ENCODE data around the gene BANP.
"Not testable (repeated sequence)": the region's sequence is repeated elsewhere in the genome, so short reads cannot be mapped to it uniquely, and the experiment has no call there.

BANP gene

DNA sequence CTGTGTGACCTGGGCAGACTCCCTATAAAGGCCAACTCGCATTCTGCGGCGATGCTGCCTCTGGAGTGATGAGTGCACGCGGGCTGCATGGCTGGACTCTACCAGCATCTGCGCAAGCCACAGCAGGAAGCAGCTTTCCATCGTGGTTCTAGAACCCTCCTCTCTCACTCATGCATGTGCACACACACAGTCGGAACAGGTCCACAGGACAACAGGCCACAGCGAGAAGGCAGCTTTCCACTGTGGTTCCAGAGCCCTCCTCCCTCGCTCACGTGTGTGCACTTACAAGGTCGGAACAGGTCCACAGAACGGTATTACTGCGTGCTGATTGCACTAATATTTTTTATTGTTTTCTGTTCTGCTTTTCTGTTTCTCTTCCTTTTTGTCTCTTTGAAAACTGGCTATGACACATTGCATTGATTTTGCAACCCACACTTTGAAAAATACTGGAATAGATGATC lies 92.9 kb downstream of the BANP start:
- DNase-seq, result peak in 1 of 58 donors; percentile 31

DNA sequence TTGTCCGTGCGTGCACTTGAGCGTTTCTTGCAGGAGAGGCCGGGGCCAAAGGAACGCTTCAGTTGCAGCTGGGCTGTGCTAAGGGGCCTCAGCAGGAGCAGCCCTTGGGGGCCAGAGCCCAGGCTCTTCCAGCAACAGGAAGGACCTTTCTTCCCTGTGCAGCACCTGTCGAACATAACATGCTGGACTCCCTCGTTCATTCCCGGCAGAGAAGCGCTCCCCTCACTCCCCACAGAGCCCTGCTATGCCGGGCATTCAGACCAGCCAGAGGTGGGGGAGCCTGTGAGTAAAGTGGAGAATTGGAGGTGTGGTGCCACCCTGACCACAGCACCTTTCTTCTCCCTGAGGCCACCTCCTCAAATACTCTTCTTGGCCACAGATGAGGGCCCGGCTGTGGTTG lies 94.1 kb downstream of the BANP start:
- DNase-seq, result not testable (repeated sequence)

DNA sequence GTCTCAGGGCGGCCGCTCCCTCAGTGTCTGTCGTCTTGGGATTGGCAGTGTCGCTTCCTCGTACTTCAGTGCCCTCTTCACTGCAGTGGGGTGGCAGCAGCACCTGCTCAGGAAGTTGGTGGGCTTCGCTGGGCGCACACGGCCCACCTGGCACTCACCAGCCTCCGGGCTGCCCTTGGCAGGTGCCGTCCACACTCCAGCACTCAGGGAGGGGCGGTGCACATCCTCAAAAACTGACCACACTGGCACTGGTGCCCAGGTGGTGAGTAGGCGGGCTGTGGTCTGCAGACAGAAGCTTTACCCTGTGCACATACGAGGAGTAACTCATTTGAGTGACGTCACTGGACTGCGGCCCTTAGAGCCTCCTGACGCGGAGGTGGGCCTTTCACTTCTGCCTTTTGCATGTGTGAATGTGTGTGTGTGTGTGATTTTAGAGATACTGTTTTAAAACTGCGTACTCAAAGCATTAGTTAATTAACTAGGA lies 94.6 kb downstream of the BANP start:
- peak in 3 of 58 donors; percentile 14 to 29 (median 21) for DNase-seq

DNA sequence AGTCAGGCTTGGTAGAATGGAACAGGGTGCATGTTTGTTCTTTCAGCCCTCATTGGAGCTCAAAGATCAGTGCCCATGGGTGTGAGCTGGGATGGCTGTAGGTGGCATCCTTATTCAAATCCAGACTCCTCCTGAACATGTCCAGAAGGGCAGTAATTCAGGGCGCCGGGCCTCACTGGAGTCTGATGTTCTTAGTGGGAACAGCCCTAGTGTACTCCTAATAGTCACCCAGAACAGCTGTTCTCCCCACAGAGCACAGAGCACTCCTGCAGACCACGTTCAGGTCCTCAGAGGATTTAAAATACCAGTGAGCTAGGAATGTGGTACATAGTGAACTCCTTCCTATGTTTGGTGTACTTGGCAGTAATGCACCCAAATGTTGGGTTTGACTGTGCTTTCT lies 96.2 kb downstream of the BANP start:
- DNase-seq, result no peak

DNA sequence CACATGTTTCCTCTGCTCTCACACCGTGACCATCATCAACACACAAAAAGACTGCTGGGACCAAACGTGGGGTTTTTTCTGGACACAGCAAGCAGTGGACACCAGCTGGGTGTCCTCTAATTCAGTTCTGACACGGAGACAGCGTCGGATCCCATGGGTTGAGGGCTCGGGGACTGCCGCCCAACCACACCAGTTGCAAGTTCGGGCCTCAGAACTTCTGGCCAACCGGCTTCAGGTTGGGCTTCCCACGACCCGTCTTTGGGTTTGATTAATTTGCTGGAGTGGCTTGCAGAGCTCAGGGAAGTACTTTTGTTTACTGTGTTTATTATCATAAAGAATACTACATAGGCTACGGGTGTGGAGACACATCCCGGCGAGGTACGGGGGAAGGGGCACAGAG lies 97.8 kb downstream of the BANP start:
- DNase-seq, result no peak

DNA sequence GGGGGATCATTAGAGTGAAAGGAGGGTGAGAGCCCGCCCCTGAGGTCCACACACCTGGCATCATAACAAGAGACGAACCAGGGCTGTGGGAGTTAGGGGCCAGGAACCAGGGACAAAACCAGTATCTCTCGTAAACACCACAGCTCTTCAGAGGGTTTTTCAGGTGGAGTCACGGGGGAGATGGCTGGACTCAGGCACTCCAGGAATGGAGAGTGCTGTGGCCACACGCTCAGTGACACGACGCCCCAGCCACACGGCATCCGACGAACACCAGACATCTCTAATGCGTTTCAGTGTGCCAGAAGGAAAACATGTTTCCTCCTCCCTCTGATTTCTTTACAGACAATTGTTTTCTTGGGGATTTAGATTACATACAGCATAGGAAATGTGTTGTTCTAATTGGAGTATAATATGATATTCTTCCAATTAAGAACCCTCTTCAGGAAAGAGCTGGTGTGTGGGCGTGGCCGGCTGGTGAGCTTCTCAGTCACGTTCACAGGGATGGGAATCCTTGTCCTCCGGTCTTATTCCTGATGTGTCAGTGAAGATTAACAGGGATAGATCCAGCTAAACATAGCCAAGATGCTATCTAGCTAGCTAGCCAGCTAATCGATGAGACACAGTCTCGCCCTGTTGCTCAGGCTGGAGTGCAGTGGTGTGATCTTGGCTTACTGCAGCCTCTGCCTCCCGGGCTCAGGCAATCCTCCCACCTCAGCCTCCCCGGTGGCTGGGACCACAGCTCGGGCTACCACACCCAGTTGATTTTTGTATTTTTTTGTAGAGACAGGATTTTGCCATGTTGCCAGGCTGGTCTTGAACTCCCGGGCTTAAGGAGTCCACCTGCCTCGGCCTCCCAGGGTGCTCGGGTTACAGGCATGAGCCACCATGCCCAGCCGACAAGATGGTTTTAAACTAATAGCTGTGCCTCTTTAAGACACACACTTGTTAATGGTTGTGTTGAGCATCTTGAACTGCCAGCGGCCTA lies 98.6 kb downstream of the BANP start:
- DNase-seq, result no peak

DNA sequence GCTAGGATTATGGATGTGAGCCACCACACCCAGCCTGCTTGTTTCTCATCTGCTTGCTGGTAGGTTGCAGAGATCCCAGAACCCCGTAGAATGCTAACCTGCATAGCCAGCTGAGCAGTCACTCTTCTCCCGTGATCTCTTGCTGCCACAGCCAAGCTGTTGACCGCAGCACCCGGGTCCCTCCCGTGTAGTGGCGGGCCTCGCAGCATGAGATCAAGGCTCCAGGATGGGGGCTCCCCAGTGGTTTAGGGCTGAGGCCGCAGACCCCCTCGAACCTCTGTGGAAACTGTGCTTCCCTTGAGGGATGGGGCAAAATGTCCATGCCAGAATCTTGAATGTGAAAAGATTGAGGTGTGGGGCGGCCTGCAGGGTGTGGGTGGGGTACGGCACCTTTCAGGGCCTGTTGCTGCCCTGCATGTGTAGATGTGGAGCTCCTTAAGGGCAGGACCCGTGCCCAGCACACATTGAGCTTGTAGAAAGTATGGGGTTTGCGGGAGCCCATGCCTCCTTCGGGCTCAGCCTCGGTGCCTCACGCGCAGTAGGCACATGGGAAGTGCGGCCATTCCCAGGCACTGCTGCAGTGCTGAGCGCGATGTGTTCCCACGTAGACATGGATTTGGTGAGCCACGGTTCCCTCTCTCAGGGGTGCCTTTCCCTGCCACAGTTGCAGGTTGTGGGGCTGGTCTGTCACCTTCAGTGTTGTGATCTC lies 99.9 kb downstream of the BANP start:
- DNase-seq, result no peak

DNA sequence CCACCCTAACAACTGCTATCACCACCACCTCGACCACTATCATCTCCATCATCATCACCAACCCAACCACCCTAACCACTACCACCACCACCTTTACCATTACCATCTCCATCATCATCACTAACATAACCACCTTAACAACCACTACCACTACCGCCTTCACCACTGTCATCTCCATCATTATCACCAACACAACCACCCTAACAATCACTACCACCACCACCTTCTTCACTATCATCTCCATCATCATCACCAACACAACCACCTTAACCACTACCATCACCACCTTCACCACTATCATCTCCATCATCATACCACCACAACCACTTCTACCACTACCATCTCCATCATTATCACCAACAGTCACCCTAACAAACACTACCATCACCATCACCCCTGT lies 101.4 kb downstream of the BANP start:
- DNase-seq, result no peak

DNA sequence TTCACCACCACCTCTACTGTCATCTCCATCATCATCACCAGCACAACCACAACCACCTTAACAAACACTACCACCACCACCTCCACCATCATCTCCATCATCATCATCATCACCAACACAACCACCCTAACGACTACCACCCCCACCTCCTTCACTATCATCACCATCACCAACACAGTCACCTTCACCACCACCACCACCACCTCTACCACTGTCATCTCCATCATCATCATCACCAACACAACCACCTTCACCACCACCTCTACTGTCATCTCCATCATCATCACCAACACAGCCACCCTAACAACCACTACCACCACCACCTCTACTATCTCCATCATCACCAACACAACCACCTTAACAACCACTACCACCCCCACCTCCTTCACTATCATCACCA lies 102.2 kb downstream of the BANP start:
- not testable (repeated sequence) for DNase-seq

DNA sequence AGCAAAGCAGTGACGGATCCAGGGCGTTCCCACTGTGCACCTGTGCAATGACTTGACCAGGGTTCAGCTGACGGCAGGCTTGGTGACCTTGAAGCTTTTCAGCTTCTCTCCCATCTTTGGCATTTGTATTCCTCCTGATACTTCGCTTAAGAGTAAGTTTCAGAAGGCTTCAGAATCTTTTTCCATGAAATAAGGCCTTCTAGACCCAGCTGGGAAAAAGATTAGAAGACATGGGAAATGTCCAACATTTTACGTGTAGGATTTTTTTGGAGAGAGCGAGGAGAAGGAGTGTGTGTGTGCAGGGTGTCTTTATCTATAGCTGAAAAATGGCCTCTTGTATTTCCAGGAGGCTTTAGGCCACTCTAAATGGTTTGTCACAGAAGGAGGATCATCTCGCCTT lies 104.1 kb downstream of the BANP start:
- no peak for DNase-seq

DNA sequence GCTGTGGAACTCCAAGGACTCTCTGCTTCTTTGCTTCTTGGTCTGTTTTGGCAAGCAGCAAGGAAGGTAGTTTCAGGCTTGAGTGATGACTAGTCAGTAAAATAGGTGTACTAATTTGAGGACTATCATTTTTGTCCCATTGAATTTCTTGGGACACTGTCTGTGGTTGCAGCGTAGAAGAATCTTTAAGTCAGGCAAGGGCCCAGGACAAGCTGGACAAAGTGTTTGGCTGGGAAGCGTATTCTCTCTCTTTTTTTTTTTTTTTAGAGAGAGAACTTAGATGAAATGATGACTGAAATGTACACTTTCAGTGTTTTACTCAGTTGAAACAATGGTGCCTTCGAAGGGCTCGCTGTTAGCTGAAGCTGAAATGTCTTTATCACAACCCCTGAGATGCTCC lies 105.0 kb downstream of the BANP start:
- no peak for DNase-seq

DNA sequence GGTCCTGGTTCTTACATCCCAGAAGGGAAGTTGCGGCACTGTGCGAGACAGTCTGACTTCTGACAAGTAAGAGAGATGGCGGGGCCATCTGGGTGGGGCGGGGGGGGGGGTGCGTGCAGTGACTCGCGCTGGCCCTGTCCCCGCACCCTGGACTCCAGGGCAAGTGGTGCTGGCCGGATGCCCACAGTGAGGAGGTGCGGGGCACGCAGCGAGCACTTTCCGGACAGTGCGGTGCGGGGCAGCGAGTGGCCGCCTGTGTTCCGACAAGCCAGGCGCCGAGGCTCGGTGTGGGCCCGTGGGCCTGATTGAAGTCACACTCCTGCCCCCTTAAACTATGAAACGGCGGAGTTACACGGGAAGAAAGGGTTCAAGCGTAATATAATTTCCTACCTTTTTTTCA lies 106.4 kb downstream of the BANP start:
- no peak for DNase-seq

DNA sequence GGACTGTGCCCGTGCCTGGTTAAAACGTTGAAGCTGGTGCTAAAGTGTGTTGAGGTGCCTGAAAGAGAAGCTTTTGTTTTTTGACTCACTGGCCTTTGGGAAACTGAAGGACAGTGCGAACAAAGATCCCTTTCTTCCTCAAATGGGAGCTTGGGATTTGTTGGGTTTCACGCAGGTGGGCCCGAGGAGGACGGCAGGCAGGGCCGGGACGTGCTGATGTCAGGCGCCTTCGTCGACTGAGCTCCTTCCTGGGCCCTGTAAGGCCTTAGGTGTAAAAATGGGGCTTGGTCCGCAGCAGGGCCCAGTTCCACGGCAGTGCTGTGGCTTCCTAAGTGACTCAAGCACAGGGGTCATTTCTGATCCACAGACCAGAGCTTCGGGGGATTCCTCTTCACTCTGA lies 106.9 kb downstream of the BANP start:
- no peak for DNase-seq

DNA sequence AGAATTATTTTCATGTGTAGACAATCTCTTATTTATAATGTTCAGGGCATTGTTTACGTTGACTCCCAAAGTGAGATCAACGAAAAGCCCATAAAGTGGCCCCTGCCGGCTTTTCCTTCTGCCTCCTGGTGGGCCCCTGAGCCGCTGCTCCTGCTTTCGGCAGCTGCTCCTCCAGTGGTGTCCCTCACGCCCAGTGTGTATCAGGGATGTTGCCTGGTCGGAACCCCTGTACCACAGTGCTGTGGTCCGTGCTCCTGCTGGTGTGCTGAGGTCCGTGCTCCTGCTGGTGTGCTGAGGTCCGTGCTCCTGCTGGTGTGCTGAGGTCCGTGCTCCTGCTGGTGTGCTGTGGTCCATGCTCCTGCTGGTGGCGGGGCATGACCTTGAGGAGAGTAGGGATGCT lies 107.6 kb downstream of the BANP start:
- DNase-seq, result no peak

DNA sequence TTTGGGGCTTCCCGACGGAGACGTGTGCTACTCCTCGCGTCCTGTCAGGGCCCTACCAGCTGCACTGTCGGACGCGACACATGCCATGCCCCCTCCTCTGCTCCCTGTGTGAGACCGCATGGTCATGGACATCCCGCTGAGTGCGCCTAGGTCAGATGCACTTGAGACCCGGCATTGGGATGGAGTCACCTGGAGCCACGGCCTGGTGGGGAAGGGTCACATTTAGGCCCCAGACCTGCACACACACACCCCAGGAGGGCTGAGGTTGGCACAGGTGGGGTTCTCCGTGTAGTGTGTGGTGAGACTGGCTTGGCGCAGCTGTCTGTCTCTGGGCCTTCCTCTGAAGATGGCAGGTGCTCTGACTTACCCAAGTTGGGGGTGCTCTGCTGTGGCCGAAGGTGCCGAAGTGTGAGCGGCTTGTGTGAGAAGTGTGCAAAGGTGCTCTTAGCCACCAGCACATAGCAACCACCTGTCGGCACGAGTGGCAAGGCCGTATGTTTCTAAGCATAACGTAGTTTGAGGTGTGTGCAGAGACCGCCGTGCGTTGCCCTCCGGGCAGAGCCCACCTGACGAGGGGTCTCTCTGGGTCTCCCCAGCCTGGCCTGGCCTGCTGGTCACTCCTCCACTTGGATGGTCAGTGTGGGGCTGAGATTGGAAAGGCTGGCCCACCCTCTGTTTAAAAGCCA lies 108.6 kb downstream of the BANP start:
- DNase-seq, result no peak

DNA sequence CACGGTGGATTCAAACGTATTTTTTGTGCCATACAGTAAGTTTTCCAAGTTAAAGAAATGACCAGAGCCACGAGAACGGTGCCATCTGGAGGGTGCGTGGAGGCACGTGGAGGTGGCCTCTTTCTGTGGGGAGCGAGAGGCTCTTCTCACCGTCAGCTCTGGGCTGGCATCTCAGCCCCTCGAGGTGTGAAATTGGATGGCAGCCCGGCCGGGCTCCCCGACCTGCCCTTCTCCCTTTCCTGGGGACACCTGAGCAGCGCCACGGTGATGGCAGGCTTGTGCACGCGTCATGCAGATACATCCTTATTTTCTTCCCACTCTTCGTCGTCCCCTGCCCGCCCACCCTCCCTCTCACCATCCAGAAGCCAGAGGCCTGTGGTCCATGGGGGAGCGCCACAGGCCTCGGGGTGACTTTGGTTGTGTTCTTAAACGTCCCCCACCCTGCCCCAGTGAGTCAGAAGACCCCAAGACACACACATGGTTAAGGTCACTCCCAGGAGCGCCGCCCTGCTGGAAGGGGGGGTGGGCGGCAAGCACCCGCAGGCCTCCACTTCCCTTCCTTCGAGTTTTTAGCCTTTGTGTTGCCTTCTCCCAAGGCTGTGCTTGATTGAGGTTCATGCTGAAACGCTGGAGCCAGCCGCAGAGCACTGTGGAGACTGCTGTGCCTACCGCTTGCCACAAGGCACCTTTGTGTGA lies 109.4 kb downstream of the BANP start:
- DNase-seq, result no peak

DNA sequence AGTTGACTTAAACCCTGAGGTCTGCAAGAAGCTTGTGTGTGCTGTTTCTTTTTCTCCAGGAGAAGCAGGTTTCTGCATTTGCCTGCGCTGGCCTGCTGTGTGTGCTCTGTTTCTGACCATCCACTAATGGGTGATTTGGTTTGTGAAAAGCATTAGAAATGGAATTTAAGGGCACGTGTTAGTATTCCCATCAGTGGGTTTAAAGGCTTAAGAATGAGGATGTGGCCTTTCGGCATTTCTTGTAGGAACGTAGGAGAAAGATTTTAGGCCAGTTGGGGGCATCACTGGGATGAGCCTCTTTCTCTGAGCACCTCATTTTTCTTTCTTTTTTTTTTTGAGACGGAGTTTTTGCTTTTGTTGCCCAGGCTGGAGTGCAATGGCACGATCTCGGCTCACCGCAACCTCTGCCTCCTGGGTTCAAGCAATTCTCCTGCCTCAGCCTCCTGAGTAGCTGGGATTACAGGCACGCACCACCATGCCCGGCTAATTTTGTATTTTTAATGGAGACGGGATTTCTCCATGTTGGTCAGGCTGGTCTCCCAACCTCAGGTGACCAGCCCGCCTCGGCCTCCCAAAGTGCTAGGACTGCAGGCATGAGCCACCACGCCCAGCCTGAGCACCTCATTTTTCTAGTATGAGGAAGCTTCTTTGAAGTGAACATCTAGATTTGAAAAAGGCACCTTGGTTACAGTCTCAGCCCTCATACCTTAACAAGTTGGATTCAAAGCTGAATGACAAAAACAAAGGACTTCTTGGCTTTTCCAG lies 110.3 kb downstream of the BANP start:
- DNase-seq, result no peak

DNA sequence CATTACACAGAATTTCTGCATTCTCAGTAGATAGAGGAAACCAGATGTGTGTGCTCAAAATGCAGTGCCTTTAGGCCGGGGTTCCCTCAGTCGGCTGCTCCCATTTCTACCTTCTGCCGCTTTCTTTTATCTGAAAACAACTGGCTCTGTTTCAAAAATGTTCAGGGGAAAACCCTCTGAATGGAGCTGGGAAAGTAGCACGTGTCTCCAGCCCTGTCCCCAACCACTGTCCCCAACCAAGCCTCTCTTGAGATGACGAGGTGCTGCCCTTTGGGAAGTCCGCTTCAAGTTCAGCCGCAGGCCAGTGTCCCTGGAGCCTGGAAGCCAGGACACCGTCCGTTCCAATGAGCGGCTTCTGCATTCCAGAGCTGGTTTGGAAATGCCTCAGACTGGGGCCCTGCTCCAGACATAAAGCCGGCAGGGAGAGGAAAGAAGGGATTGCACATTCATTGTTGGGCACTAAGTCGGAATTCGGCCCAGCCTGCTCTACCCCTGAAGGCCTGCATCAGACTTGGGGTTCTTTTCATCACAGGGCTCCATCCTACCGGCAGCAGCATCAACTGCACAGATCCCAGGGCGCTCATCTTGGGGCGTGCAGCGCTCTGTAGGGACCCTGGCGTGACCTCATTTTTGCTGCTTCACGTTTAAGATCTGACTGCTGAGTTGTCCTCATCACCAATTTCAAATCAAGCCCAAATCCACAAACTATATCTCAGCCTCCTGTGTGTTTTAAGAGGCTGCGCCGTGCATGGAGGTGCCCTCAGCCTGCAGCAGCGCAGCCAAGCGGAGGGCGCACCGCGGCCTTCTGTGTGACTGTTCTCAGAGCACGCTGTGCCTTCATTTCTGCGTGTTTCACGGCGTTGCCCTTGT lies 111.3 kb downstream of the BANP start:
- no peak for DNase-seq

DNA sequence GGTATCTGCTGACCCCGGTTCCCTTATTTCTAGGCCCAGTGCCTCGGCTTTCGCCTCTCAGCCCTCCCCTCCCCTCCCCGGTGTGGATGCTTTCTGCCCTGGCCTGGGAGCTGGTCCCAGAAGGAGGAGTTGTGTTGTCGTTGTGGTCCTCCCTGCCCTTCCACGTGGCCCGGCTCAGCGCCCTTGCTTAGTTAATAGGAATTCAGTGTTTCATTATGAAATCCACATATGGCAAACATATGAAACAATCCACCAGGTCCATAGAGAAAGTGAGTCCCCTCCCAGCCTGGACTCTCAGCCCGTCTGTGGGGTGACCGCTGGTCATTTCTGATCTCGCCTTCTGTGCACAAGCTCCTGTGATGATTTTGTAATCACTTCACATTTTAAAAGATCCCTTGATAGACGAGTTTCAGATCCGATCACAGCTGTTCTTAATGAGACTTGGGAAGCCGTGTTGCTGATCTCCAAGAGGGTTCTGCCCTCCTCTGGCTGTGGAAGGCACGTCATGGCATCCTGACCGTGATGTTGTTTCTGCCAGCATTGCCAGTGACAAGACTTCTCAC lies 112.1 kb downstream of the BANP start:
- DNase-seq, result peak in 17 of 58 donors; percentile 14 to 47 (median 28)
